HG03571 (cell line): ENCODE data around the gene SRSF10.

Source experiments
- ATAC-seq: cut with Tn5 transposase; IDR thresholded peaks from one replicate; pipeline ENCODE4 v1.9.1; 2021; ENCODE audit not compliant: unreplicated experiment

The SRSF10 gene

DNA sequence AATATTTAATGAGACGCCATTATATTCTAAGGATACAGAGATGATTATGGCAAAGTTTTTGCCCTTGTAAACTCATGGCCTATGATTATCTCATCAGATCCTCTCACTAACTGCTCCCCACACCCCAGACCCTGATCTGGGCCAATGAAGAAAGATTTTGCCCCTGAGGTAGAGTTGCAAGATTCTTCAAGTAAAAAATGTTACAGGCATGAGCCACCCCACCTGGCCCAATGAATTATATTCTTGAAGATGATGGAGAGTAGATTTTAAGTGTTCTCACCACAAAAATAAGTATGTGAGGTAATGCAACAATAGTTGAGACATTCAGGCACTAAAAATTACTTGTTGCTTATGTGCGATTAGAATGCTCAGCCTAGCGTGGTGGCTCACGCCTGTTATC is 65.2 kb downstream of the SRSF10 start:
- ATAC-seq: no peak
